ENCODE data around the gene APLN.

DNA sequence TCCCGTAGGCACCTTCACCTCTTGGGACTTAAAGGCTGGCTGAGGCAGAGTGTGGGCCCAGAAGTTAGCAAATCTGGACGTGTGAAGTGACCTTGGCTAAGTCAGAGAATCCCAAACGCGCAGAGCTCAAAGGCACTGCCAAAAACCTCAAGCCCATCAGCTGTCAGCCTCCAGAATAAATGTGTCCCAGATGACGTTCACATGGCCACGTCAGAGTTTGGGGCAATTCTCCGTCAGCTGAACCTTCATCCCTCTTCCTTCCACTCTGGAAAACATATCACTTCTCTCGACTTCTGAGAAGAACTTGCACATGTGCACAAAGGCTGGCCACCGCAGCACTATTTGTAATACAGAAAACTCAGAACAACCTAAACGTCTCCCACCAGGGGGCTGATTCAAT, 35.7 kb upstream of the APLN start:
- TF ChIP-seq CTCF (IDR thresholded peaks at IDR 0.05) (no peak), POLR2A (IDR thresholded peaks at IDR 0.05) (no peak)
